ENCODE data around the gene FRMPD2.
"Not testable (repeated sequence)": the region's sequence is repeated elsewhere in the genome, so short reads cannot be mapped to it uniquely, and the experiment has no call there.

Gene FRMPD2

DNA sequence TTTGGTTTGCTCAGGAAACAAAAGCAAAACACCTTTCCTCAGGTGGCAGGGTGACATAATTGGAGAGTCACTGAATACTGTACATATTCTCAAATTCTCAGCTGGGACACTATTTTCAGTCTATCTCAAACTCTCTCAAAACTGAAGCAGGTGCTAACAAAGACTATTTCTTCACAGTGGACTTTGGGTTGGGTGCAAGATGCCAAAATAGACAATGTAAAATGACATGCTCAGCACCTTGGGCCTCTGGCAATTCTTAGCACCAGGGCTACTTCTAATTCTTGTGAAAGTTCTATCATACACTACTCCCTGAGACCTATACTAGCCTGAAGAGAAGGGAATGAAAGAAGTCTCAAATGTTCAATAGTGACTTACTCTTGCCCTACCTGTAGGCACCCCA lies 151.9 kb downstream of the FRMPD2 start:
- not testable (repeated sequence) for DNase-seq (ENCODE audit: low spot score)

DNA sequence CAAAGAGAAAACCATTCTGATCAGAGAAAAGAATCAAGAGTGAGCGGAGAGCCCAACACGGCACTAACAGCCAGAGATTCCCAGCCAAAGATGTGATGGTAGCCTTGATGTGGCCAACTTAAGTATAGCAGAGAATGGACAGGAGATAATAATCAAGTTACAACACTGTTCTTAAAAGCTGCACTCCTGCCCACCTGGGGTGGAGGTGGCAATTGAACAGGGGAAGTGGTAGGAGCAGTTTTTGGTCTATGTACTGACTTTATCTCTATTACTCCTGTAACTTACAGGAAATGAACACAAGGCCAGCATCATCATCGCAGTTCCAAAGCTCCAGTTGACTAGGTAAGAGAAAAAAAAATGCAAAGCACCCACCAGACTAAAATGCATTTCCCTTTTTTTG lies 164.2 kb downstream of the FRMPD2 start:
- DNase-seq (ENCODE audit: low spot score), result not testable (repeated sequence)

Measured in SW480 (cell line).